NK-92 treated with Interleukin-12 subunit alpha and Interleukin-12 subunit beta, amount 100 ng/mL, for 24 hours (cell line): ENCODE results near the gene BSN.

ENCODE experiments used
- DNase-seq: peaks from one replicate; lab custom pipeline; 2025; lab: John Stamatoyannopoulos, UW

The BSN gene

DNA sequence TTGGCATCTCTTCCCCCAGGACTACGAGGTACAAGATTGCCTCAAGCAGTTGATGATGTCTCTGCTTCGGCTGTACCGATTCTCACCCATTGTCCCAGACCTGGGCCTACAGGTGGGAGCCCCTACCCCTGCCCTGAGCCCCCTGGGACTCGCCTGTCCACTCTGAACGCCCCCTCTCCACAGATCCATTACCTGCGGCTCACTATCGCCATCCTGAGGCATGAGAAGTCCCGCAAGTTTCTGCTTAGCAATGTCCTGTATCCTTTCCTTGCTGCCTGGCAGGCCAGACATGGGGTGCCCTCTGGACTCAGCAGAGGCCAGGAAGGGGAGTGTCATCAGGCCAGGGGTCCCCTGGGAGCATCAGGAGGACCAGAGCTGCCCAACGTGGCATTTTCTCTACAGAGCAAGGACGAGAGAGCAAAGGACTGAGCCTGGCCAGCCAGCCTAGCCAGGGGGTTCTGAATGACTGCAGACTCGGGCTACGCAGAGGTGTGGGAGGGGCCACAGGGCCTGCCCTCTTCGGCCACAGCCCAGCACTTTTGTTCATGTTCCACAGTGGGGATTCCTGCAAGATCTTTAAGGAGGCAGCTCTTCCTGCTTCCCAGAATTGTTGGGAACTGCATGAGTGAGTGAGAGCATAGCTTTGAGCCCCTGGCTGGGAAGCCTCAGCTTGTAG lies 146.3 kb downstream of the BSN start:
- no peak for DNase-seq

DNA sequence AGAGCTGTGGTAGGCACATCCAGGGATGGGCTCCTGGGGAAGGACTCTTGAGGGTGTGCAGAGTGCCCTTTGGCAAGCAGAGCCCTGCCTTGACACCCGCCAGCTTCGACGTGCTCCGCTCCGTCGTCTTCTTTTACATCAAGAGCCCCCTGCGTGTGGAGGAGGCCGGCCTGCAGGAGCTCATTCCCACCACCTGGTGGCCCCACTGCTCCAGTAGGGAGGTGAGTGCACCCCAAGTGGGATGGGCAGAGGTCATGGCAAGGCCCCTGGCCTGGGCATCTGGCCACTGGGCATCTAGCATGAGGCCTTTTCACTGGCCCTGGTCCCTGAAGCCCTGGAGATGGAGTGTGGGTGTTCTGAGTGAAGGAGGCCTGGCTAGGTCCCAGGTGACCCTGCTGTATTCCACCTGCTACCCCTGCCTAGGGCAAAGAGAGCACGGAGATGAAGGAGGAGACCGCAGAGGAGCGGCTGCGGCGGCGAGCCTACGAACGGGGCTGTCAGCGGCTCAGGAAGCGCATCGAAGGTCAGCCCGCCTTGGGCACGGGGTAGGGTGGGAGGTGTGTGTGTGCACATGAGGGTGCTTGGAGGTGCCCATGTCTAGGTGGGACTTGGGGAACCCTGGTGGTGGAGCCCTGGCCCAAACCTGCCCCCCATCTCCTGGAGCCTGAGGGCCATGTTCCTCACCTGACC lies 147.3 kb downstream of the BSN start:
- no peak for DNase-seq

DNA sequence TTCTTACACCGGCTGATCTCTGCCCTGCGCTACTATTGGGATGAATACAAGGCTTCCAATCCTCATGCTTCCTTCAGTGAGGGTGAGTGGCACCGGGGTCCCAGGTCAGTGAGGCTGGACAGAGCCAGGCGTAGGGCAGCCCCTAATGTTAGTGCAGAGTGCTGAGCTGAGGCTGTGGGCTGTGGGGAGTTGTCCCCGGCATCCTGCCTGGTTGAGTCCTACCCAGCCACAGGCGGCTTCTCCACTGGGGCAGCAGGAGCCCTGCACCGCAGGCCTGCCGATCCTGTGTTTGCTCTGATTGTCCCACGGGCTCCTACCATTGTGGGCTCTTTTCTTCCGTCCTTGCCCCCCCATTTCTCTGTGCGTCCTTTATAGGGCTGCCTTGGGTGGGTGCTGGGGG lies 148.4 kb downstream of the BSN start:
- no peak for DNase-seq

DNA sequence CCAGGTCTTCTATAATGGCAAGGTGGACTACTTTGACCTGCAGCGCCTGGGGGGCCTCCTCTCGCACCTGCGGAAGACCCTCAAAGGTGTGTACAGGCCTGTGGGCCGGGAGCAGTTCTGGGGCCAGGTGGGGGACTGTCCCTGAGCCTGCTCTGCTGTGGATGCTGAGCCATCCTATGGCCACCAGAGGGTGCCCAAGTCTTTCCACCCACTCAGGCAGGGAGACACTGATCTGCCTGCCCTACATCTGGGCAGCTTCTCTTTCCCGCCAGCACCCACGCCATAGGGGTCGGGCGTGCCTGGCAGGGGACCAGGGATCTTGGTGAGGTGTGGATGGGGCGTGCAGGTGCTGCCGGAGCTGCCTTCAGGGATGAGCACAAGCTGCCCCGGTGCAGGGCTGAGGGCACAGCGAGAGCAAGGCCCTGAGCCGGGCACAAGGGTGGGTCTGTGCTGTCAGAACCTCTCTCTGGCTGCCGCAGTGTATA lies 149.2 kb downstream of the BSN start:
- peak; percentile 9 for DNase-seq

DNA sequence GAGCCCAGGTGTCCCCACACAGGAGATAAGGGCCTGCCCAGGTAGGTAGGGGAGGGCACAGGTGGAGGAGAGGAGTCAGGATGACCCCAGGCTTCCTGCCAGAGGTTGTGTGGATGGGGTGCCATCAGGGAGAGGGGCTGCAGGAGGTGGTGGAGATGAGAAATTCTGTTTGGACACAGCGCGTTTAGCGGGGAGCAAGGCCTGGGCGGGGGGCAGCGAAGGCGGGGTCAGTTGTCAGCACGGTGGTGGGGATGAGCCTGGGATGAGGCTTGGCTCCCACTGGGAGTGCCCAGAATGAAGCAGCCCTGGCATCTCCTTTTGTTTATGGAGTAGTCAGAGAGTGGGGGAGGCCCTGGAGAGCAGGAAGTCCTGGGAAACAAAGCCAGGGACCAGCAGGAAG lies 149.7 kb downstream of the BSN start:
- DNase-seq, result no peak

DNA sequence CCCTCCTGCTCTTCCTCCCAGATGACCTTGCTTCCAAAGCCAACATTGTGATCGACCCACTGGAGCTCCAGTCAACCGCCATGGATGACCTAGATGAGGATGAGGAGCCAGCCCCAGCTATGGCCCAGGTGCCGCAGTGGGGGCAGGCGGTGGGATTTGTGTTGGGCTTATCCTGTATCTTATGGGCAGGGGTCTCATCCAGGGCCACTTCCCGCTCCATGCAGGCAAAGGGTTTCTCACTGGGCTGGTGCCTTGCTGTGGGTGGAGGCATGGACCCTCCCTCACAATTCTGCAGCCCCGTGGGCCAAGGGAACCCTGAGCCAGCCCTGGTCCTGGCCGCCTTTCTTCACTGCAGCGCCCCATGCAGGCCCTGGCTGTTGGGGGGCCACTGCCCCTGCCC lies 150.4 kb downstream of the BSN start:
- no peak for DNase-seq

DNA sequence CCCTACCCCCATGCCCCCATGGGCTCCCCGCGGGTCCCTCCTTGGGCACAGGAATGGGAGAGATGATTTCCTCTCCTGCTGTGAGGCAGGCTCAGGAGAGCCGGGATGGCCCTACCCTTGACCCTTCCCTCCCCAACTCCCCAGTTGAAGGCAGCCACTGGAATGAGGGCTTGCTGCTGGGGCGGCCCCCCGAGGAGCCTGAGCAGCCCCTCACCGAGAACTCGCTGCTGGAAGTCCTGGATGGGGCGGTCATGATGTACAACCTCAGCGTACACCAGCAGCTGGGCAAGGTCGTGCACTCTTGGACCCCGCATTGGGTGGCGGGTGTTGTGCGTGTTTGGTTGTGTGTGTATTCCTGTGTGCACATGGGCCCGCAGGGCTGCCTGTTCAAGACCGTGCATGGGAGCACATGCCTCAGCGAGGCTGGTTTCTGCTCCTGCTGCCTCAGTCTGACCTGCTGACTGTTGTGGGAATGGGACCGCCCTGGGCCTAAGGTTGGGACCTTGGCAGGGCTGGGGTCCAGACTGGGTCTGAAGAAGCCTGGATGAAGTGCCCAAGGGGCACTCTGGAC lies 151.2 kb downstream of the BSN start:
- DNase-seq, result no peak

DNA sequence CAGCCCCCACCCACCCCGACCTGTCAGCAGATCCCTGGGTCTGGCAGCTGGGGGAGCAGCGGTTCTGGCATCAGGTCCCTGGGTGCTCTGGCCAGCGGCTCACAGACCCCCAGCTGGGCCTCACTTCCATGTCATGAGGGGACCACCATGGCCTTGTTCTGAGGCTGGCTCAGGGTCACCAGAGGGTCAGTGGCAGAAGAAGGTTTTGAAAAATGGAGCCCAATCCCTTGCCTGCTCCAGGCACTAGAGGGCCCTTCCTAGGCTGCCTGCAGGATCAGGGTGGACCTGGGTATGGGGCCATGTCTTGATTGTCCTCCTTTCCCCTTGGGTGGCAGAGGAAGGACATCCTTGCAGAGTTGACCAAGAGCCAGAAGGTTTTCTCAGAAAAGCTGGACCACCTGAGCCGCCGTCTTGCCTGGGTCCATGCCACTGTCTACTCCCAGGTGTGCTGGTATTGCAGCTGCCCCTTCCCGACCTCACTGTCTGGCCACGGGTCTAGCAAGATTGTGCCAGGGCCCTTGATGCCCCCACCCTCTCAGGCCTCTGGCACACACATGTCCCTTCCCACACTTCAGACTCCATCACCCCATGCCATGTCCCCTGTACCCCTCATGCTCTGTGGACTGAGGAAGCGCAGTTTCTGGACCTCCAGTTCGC lies 152.3 kb downstream of the BSN start:
- DNase-seq, result no peak

DNA sequence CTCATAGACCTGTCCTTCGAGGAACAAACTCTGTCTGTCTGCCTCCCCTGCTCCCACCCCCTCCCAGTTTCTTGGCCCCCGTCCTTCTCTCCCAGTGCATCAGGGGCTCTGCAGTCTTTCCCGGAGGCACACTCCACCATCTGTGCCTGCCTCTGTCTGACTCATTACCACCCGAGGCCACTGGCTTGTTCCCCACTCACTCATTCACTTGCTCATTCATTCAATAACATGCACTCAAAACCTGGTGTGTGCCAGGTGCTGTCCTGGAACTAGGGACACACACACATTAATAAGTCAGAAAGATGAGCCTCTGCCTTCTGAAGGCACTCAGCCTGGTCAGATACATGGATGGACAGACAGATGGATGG lies 152.8 kb downstream of the BSN start:
- no peak for DNase-seq

DNA sequence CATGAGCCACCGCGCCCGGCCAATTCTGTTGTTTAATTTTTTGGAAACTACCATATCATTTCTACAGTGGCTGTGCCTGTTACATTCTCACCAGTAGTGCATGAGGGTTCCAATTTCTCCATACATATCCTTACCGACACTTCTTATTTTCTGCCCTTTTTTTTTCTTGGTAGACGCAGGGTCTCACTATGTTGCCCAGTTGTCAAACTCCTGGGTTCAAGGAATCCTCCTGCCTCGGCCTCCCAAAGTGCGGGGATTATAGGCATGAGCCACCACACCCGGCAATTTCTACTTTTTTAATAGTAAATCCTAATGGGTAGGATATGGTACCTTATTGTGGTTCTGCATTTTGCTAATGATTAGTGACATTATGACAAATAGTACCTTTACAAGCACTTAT lies 155.6 kb downstream of the BSN start:
- no peak for DNase-seq

DNA sequence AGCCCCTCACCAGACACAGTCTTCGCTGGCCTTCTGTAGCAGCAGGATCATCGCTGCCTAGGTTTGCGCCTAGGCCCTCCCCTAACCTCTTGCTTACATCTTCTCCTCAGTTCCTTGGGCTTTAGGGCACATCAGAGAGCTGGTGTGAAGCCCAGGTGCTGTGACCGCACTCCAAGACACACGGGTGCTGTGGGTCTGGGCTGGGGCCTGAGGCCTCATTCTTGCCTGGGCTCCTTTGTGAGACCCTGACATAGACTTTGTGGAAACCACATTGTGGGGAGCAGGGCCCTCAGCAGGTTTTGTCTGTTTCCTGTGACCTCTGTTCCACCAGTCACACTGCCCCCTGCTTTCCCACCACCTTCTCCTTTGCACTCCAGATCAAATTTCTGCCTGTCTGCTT lies 157.2 kb downstream of the BSN start:
- DNase-seq, result peak; percentile 42

DNA sequence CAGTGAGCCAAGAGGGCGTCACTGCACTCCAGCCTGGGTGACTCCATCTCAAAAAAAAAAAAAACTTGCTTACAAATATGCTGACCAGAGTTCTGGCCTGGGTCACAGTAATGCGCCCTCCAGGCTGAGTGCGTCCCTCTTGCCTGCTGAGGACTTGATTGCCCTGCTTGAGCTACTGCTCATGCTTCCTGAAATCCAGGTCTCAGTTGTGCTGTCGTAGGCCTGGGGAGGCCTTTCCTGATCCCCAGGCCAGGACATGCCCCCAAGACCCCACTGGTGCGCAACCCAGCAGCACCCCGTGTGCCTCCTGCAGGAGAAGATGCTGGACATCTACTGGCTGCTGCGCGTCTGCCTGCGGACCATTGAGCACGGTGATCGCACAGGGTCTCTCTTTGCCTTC lies 157.9 kb downstream of the BSN start:
- DNase-seq, result no peak

DNA sequence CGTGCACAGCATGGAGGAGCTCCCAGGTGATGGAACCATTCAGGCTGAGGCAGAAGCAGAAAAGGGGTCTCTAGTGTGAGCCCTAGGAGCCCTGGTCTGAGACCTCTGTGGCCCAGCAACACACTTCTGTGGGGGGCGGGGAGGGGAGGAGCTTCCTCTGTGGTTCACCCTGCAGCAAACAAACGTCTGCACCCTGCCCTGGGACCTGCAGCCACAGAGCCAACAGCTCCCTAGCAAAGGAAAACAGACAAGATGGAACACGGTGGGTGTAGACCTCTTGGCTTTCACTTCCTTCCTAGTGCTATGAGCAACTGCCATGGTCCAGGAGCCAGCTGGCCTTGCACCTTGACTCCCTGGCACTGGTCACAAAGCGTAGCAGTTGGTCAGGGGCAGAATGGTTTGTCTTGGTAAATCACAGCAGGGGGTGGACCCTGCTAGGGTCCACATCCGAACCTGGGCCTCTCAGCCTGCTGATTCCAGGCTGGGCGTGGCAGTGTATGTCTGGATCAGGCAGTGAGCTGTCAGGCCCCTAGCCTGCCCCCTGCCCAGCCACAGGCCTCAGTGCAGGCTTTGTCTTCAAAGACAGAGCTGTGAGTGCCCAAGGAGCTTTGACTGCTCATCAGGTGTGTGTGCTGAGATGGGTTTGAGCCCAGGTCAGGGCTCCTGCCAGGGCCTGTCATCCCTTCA lies 158.5 kb downstream of the BSN start:
- DNase-seq, result peak; percentile 23

DNA sequence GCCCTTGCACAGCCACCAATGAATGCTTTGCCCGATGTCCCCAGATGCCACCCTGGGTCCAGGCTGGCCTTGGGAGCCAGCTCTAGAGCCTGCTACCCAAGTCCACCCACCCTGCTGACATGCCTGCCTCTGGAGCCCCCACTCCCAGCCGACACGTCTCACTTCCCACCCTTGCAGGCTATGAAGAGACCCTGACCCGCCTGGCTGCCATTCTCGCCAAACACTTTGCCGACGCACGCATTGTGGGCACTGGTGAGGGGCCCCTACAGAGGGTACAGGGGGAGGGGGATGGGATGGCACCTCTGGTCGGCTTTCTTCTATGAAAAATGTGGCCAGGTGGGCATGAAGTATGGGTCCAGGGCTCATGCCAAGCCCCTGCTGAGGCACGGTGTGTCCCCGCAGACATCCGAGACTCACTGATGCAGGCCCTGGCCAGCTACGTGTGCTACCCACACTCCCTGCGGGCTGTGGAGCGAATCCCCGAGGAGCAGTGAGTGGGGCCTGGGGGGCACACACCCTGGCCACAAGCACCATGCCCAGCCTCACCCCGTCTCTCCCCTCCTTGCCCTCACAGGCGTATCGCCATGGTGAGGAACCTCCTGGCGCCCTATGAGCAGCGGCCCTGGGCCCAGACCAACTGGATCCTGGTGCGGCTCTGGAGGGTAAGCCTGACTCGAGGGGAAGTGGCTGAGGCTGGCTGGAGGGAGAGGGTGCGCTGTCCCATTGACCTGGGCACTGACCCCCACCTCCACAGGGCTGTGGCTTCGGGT lies 159.2 kb downstream of the BSN start:
- DNase-seq, result no peak

DNA sequence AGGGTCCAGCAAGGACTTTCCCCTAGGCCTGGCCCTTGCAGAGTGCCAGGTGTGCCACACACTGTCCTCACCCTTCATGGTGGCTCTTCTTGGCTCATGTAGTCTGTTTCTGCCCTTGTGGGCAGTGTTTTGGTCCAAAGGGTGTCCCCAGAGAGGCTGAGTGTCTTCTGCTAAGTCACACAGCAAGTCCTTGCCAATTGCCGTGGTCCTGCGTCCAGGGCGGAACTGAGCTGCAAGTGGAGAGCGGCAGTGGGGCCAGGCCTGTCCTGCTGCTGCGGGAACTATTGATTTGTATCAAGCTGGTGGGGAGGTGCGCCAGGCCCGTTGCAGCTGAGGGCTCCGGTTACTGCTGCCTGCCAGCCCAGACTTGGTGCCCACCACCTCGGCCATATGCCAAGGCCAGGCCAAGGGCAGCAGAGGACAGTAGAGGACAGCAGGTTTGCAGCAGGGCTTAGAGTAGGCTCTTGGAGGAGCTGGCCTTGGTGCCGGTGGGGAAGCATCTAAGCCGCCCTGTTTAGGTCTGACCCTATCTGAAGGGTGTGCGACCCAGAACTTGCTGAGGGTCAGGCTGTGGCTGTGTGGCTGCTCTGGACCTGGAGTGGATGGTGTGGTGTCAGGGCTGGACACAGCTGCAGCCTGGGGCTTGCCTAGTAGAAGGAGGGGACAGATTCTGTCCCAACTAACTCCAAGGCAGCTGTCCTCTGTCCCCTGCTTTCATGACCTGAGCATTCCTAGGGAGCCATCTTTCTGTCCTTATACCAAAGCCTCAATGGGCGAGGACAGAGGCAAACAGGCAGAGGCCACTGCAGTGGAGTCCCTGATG lies 160.7 kb downstream of the BSN start:
- DNase-seq, result no peak

DNA sequence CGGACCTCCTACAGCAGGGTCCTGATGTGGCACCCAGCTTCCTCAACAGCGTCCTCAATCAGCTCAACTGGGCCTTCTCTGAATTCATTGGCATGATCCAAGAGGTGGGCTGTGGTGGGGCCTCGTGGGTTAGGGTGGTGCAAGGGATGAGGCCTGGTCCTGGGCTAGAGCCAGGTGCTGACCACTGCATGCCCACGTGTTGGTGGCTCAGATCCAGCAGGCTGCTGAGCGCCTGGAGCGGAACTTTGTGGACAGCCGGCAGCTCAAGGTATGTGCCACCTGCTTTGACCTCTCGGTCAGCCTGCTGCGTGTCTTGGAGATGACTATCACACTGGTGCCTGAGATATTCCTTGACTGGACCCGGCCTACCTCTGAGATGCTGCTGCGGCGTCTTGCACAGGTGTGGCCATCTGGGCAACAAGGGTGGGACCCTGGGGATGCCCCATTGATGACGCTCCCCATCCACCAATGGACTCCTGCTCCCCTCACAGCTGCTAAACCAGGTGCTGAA lies 161.4 kb downstream of the BSN start:
- no peak for DNase-seq

DNA sequence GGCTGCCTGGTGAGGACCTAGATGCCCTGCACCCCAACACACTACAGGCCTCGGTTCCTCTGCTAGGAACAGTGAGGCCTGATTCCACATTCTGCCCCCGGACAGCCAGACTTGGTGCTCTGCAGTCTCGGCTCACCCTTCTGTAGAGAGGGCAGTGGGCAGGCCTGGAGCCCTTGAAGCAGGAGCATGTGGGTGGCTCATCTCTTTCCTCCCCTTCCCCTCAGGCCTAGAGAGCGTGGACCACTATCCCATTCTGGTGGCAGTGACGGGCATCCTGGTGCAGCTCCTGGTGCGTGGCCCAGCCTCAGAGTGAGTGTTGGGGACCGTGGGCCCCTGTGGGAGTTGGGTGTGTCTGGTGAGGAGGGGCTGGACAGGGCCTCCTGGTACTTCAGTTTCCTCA lies 161.9 kb downstream of the BSN start:
- DNase-seq, result no peak

DNA sequence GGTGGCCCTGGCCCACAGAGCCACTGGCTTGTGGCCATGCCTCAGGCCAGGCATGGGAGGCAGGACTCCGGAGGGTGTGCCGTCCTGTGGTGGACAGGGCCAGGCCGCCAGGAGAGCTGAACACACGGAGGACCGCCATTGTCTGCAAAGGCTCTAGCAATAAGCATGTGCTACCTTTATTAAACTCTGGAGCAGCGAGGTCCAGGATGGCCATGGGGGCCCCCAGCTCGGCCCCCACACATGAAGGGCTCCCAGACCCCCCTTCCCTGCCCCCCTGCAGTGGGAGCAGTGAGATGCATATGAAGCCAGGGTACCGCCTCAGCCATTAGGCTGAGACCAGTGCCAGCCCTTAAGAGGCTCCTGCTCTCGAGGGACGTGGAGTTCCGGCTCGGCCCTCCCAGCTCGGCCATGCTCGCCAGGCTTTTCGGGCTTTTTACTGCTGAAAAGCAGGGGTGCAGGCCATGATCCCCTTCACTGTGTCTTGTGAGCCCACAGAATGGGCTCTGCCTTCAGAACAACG lies 162.5 kb downstream of the BSN start:
- no peak for DNase-seq

DNA sequence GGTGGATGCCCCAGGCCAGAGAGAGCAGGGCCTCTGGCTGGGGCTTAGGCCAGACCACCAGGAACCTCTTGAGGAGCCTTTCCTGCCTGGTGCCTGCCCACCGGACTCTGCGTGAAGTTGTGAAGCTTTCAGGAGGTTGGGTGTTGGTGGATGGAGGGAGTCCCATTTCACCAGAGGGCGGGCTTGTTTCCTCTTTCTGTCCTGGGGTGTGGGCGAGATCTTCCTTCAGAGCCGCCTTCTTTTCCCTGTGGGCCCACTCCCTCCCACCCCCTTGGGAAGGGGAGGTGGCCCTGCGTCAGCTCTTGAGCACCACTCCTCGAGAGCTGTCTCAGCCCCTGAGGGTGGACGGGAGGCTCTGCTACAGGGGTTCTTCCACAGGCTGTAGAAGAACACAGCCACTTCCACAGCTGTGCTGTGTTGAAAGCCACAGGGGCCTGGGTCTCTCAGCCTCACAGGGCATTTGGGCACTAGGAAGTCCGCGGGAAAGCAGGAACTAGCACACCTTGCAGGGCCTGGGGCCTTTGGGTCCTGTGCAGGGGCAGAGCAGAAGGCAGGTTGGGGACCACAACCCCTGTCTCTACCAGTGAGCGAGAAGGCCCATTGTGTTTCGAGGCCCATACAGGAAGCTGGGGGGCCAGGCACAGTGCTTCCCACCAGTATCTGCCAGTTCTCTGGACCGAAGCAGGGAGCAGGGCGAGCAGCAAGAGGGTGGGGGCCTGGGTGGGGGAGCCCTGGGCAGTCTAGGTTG lies 163.1 kb downstream of the BSN start:
- DNase-seq, result no peak
